Natural killer cell (primary cell): ENCODE data around the gene KDM1A. TPM values are rescaled to one million over a fixed set of nuclear protein-coding genes. Genes with fewer than 3 reads are reported as not detected.
"Not testable (repeated sequence)": the region's sequence is repeated elsewhere in the genome, so short reads cannot be mapped to it uniquely, and the experiment has no call there.

ENCODE experiments used
- ATAC-seq, 3 donors: fragments of 150-1000 bp in 2 of 3; fragments of 200-7000 bp in 1 of 3; cut with Tn5 transposase; 1 replicate in 1 of 3; 2 replicates in 2 of 3; pipeline ENCODE4 v1.10.0; 2021; ENCODE audit warnings: mild to moderate bottlenecking in 2 of 3, moderate library complexity in 2 of 3
- DNase-seq, 2 donors: peaks; one replicate each; pipeline versions ENCODE4 v3.0.0 to v3.0.0-alpha.2; 2013 to 2021; ENCODE audit warnings: mixed read lengths in 1 of 2
- H3K27ac ChIP-seq: one replicate; pipeline ENCODE4 v1.5.1; 2013; ENCODE audit warnings: mild to moderate bottlenecking, low read length
- H3K27me3 ChIP-seq: one replicate; pipeline ENCODE4 v1.6.1; 2013; ENCODE audit warnings: low read length; ENCODE audit not compliant: control insufficient read depth, insufficient read depth
- H3K36me3 ChIP-seq: one replicate; pipeline ENCODE4 v1.6.1; 2013; ENCODE audit warnings: low read length; ENCODE audit not compliant: control insufficient read depth, insufficient read depth
- H3K4me1 ChIP-seq: one replicate; pipeline ENCODE4 v1.6.1; 2013; ENCODE audit warnings: low read length; ENCODE audit not compliant: control insufficient read depth, insufficient read depth
- H3K4me3 ChIP-seq: one replicate; pipeline ENCODE4 v1.5.1; 2013; ENCODE audit warnings: low read length
- H3K9me3 ChIP-seq: one replicate; pipeline ENCODE4 v1.6.1; 2013; ENCODE audit warnings: low read length; ENCODE audit not compliant: control insufficient read depth, insufficient read depth
- H3K27ac Mint-ChIP-seq, 2 donors: one replicate each; pipeline ENCODE4 v1.8.0; 2022; ENCODE audit warnings: mild to moderate bottlenecking in 2 of 2, mixed read lengths in 2 of 2, moderate library complexity in 1 of 2
- H3K27me3 Mint-ChIP-seq, 2 donors: one replicate each; pipeline ENCODE4 v1.8.0; 2022; ENCODE audit warnings: low read depth in 2 of 2, mixed read lengths in 2 of 2
- H3K36me3 Mint-ChIP-seq: one replicate; pipeline ENCODE4 v1.8.0; 2022; ENCODE audit warnings: mixed read lengths
- H3K4me1 Mint-ChIP-seq, 2 donors: one replicate each; pipeline ENCODE4 v1.8.0; 2022; ENCODE audit warnings: mixed read lengths in 2 of 2
- H3K4me3 Mint-ChIP-seq: one replicate; pipeline ENCODE4 v1.8.0; 2022; ENCODE audit warnings: mild to moderate bottlenecking, moderate library complexity, mixed read lengths
- H3K9me3 Mint-ChIP-seq, 2 donors: one replicate each; pipeline ENCODE4 v1.8.0; 2022; ENCODE audit warnings: mixed read lengths in 2 of 2
- CTCF ChIP-seq: fragments of 200-600 bp; IDR thresholded peaks from one replicate; pipeline ENCODE4 v1.8.0; 2022; ENCODE audit warnings: antibody characterized with exemption
- WGBS: methylation state at CpG from one replicate; pipeline ENCODE4 v1.1.7; 2013; ENCODE audit warnings: missing lambda C conversion rate; ENCODE audit not compliant: insufficient coverage; 5-methylcytosine and 5-hydroxymethylcytosine counted together
- intact Hi-C: fragments of 100-400 bp; cut with micrococcal nuclease; formaldehyde crosslinking; loops from one replicate; pipeline ENCODE4 v1.14.2; 2022
- total RNA-seq, 4 donors: library from RNA; stranded (reverse); fragments of 120-200 nt in 1 of 4; gene quantifications; one replicate each; pipeline versions ENCODE4 v1.2.3 to v1.2.4, GENCODE V29; 2013 to 2022

Gene KDM1A
- total RNA-seq, 3 donors from 2014 or later (not counting 1 experiment from before 2014, with no cell fraction given): 33.0 to 45.4 (median 43.8) TPM

GRCh38 chr1:23004112-23004511 lies 15.2 kb upstream of the KDM1A start:
- H3K4me3 ChIP-seq: no peak overlapping the region
- no peaks in the 10 kb centered on the region for H3K4me1 ChIP-seq
- no peak for DNase-seq
- peaks cover 9% of the 10 kb centered on the region for H3K9me3 ChIP-seq
- Mint-ChIP-seq H3K27ac (no peak overlapping the region), H3K9me3 (no peaks in the 10 kb centered on the region), H3K4me3 (no peak overlapping the region), H3K36me3 (no peaks in the 10 kb centered on the region), H3K27me3 (no peaks in the 10 kb centered on the region), H3K4me1 (no peaks in the 10 kb centered on the region)
- intact Hi-C loops: no loop called here
- 91% methylated on average over 3 of the region's 3 CpGs for WGBS
- no peaks in the 10 kb centered on the region for H3K36me3 ChIP-seq
- ATAC-seq: no peak
- no peaks in the 10 kb centered on the region for H3K27me3 ChIP-seq
- no peak overlapping the region for H3K27ac ChIP-seq
- TF ChIP-seq CTCF: no peak

DNA sequence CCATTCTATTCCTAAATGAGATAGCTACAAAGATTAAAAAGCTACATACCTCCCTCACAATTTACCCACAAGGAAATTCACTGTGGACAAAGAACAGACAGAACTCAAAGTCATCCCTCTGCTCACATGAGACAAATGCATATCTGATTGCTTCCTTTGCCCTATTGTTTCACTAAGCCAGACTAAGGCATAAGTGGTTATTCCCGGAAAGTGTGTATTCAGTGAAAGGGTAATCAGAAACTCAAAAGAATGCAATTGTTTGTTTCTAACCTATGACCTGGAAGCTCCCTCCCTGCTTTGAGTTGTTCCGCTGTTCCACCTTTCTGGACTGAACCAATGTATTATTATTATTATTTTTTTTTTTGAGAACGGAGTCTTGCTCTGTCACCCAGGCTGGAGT lies 14.5 kb upstream of the KDM1A start:
- intact Hi-C loops, H3K27ac Mint-ChIP-seq: not testable (repeated sequence)
- WGBS: 50% methylated on average over 1 of the region's 3 CpGs

GRCh38 chr1:23007106-23007505 lies 12.2 kb upstream of the KDM1A start:
- H3K36me3 ChIP-seq: no peaks in the 10 kb centered on the region
- intact Hi-C loops: no loop called here
- no peaks in the 10 kb centered on the region for H3K9me3 ChIP-seq
- H3K4me3 ChIP-seq: no peak overlapping the region
- no peaks in the 10 kb centered on the region for H3K4me1 ChIP-seq
- DNase-seq: no peak
- no peak for TF ChIP-seq CTCF
- no peak overlapping the region for H3K27ac Mint-ChIP-seq
- peaks cover 0 to 3% of the 10 kb centered on the region in 2 donors for H3K27me3 Mint-ChIP-seq
- ATAC-seq: no peak
- no peak overlapping the region for H3K27ac ChIP-seq
- no peak overlapping the region for H3K4me3 Mint-ChIP-seq
- H3K4me1 Mint-ChIP-seq: no peaks in the 10 kb centered on the region
- whole genome bisulfite sequencing: 92% methylated on average over 4 of the region's 4 CpGs
- H3K9me3 Mint-ChIP-seq: no peaks in the 10 kb centered on the region
- H3K27me3 ChIP-seq: no peaks in the 10 kb centered on the region
- H3K36me3 Mint-ChIP-seq: no peaks in the 10 kb centered on the region

More for the DNA sequence above, 14.5 kb upstream of the KDM1A start:
- H3K36me3 ChIP-seq, H3K27ac ChIP-seq, H3K4me1 Mint-ChIP-seq, DNase-seq, H3K9me3 ChIP-seq, H3K4me3 ChIP-seq, H3K4me1 ChIP-seq, H3K27me3 Mint-ChIP-seq, ATAC-seq, H3K9me3 Mint-ChIP-seq, H3K27me3 ChIP-seq, H3K4me3 Mint-ChIP-seq, H3K36me3 Mint-ChIP-seq: not testable (repeated sequence)

DNA sequence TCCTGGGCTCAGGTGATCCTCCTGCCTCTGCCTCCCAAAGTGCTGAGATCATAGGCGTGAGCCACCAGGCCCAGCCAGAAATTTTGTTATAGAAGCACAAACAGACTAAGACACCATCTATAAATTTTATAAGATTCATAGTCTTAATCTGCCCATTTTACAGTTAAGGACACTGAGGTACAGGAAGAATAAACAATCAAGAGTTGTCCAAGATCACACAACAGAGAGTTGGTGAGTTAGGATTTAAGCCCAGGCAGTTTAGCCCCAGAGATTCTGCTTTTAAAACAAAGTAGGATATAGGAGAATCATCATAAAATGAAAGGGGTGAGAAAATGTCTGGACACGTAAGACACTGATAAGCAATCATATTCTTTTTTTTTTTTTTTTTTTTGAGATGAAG lies 10.4 kb upstream of the KDM1A start:
- Mint-ChIP-seq H3K4me3 (no peak overlapping the region), H3K9me3 (no peaks in the 10 kb centered on the region), H3K36me3 (no peaks in the 10 kb centered on the region), H3K27ac (no peak overlapping the region), H3K27me3 (peaks cover 0 to 3% of the 10 kb centered on the region in 2 donors), H3K4me1 (no peaks in the 10 kb centered on the region)
- 92% methylated on average over 1 of the region's 2 CpGs for WGBS
- H3K36me3 ChIP-seq: no peaks in the 10 kb centered on the region
- no peak overlapping the region for H3K27ac ChIP-seq
- no peaks in the 10 kb centered on the region for H3K27me3 ChIP-seq
- no peaks in the 10 kb centered on the region for H3K9me3 ChIP-seq
- no peak overlapping the region for H3K4me3 ChIP-seq
- ATAC-seq (no peak), DNase-seq (no peak)
- no peak for TF ChIP-seq CTCF
- intact Hi-C loops: no loop called here
- no peaks in the 10 kb centered on the region for H3K4me1 ChIP-seq

- H3K4me1 Mint-ChIP-seq, H3K4me3 ChIP-seq, H3K4me3 Mint-ChIP-seq, H3K9me3 Mint-ChIP-seq, H3K27ac Mint-ChIP-seq, H3K36me3 ChIP-seq, H3K27ac ChIP-seq, H3K36me3 Mint-ChIP-seq, H3K4me1 ChIP-seq, DNase-seq, H3K9me3 ChIP-seq, intact Hi-C loops, H3K27me3 ChIP-seq, H3K27me3 Mint-ChIP-seq, ATAC-seq: not testable (repeated sequence)
- WGBS: 90% methylated on average over 8 of the region's 8 CpGs
Measured at GRCh38 chr1:23010025-23010424, 9.2 kb upstream of the KDM1A start.
